PFSK-1 (cell line): ENCODE data around the gene INAVA.

Experiments used
- FOXP2 ChIP-seq: optimal IDR thresholded peaks from 2 replicates; pipeline ENCODE3; 2011; ENCODE audit warnings: borderline replicate concordance, control low read depth, inconsistent platforms; ENCODE audit not compliant: insufficient read depth; ENCODE audit errors: extremely low read length, extremely low read depth
- POLR2AphosphoS5 ChIP-seq: IDR thresholded peaks from 2 replicates; pipeline ENCODE4 v1.6.1; 2012; ENCODE audit warnings: low read depth, mild to moderate bottlenecking, control low read depth, low read length, moderate library complexity
- SIN3A ChIP-seq: IDR thresholded peaks from 2 replicates; pipeline ENCODE4 v1.6.1; 2012; ENCODE audit warnings: mild to moderate bottlenecking, low read length, moderate library complexity, borderline replicate concordance; ENCODE audit not compliant: insufficient read depth
- TAF1 ChIP-seq: IDR thresholded peaks from 2 replicates; pipeline ENCODE4 v1.6.1; 2012; ENCODE audit warnings: low read length, control low read depth, borderline replicate concordance; ENCODE audit not compliant: insufficient read depth
- TF ChIP-seq, protein P1 (sequence below), 2 experiments: IDR thresholded peaks; 2 replicates each; pipeline versions ENCODE4 v1.6.1 to v1.8.0; 2011 to 2012; ENCODE audit warnings: low read depth in 2 of 2, low read length in 2 of 2, control low read depth in 1 of 2, inconsistent platforms in 1 of 2, mild to moderate bottlenecking in 1 of 2, moderate library complexity in 1 of 2; ENCODE audit not compliant: insufficient read depth in 1 of 2

Gene INAVA

DNA sequence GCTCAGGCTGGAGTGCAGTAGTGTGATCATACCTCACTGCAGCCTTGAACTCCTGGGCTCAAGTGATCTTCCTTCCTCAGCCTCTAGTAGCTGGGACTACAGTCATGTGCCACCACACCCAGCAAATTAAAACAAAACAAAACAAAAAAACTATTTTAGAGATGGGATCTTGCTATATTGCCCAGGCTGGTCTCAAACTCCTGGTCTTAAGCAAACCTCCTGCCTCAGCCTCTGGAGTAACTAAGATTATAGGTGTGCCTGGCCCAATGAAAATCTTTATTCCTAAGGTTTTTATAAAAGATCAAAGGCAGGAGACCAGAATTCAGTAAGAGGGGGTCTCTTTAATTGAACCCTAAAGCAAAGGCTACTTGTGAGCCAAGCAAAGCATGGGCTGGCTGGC lies 10.1 kb downstream of the INAVA start:
- TF ChIP-seq FOXP2 (no peak), TAF1 (no peak), POLR2AphosphoS5 (no peak), SIN3A (no peak)
- TF ChIP-seq, protein P1, sequence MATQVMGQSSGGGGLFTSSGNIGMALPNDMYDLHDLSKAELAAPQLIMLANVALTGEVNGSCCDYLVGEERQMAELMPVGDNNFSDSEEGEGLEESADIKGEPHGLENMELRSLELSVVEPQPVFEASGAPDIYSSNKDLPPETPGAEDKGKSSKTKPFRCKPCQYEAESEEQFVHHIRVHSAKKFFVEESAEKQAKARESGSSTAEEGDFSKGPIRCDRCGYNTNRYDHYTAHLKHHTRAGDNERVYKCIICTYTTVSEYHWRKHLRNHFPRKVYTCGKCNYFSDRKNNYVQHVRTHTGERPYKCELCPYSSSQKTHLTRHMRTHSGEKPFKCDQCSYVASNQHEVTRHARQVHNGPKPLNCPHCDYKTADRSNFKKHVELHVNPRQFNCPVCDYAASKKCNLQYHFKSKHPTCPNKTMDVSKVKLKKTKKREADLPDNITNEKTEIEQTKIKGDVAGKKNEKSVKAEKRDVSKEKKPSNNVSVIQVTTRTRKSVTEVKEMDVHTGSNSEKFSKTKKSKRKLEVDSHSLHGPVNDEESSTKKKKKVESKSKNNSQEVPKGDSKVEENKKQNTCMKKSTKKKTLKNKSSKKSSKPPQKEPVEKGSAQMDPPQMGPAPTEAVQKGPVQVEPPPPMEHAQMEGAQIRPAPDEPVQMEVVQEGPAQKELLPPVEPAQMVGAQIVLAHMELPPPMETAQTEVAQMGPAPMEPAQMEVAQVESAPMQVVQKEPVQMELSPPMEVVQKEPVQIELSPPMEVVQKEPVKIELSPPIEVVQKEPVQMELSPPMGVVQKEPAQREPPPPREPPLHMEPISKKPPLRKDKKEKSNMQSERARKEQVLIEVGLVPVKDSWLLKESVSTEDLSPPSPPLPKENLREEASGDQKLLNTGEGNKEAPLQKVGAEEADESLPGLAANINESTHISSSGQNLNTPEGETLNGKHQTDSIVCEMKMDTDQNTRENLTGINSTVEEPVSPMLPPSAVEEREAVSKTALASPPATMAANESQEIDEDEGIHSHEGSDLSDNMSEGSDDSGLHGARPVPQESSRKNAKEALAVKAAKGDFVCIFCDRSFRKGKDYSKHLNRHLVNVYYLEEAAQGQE (IDR thresholded peaks at IDR 0.05; ENCODE audit: insufficient read depth in 1 of 2, low read depth in 2 of 2, low read length in 2 of 2): no peak

DNA sequence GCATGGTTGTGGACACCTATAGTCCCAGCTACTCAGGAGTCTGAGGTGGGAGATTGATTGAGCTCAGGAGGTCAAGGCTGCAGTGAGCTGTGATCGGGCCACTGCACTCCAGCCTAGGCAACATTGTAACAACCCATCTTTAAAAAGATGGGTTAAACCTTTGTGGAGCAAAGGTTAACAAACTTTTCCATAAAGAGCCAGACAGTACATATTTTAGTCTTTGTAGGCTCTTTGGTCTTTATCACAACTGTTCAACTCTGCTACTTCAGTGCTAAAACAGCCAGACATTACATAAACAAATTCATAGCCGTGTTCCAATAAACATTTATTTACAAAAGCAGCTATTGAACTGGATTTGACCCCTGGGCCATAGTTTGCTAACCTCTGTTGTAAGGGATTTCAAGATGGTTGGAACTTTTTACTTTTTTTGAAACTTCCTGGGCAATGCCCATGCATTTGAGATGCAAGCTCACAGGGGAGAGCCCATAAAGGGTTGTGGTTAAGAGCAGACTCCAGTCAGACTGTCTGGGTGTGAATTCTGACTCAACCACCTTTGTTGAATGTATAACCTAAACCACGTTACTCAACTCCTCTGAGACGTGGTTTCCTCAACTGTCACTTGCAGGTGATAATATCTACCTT lies 10.8 kb downstream of the INAVA start:
- TF ChIP-seq POLR2AphosphoS5 (no peak), FOXP2 (no peak), TAF1 (no peak), SIN3A (no peak)
- TF ChIP-seq, protein P1 (IDR thresholded peaks at IDR 0.05; ENCODE audit: insufficient read depth in 1 of 2, low read depth in 2 of 2, low read length in 2 of 2): no peak

DNA sequence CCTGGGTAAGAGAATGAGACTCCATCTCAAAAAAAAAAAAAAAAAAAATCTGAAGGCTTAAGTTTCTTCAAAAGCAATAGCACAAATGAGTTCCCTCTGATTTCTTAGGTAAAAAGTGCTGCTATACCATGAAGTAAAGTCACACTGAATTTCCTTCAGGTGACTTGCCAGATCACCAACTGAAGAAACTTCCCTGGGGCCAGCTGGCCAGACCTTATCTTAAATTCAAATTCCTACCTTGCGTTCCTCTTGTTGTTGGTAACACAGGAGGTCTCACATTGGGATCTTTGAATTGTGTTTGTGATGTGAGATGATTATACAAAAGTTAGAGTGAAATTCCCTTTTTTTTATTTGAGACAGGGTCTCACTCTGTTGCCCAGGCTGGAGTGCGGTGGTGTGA lies 11.8 kb downstream of the INAVA start:
- TF ChIP-seq, protein P1 (IDR thresholded peaks at IDR 0.05; ENCODE audit: insufficient read depth in 1 of 2, low read depth in 2 of 2, low read length in 2 of 2): no peak
- no peak for TF ChIP-seq FOXP2

DNA sequence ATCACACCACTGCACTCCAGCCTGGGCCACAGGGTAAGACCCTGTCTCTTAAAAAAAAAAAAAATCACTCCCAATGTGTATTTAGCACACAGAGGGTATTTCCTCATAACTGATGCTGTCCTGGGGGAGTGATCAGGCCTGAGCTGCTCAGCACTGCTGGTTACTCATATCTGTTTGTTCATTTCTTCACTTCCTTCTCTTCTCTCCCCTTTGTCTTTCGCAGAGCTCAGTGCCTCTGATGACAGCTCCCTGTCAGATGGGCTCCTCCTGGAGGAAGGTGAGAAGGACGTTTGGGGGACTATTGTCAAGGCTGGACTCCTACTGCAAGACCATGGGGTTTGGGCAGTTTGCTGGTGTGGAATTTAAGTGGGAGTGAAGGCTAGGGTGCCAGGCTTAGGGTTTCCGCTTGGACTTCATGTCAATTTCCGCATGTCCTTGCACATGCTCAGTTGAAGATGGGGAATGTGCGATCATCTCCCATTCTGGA lies 13.0 kb downstream of the INAVA start:
- no peak for TF ChIP-seq POLR2AphosphoS5
- TF ChIP-seq, protein P1 (IDR thresholded peaks at IDR 0.05; ENCODE audit: insufficient read depth in 1 of 2, low read depth in 2 of 2, low read length in 2 of 2): no peak
- TF ChIP-seq TAF1: no peak
- TF ChIP-seq FOXP2: no peak
- TF ChIP-seq SIN3A: no peak

DNA sequence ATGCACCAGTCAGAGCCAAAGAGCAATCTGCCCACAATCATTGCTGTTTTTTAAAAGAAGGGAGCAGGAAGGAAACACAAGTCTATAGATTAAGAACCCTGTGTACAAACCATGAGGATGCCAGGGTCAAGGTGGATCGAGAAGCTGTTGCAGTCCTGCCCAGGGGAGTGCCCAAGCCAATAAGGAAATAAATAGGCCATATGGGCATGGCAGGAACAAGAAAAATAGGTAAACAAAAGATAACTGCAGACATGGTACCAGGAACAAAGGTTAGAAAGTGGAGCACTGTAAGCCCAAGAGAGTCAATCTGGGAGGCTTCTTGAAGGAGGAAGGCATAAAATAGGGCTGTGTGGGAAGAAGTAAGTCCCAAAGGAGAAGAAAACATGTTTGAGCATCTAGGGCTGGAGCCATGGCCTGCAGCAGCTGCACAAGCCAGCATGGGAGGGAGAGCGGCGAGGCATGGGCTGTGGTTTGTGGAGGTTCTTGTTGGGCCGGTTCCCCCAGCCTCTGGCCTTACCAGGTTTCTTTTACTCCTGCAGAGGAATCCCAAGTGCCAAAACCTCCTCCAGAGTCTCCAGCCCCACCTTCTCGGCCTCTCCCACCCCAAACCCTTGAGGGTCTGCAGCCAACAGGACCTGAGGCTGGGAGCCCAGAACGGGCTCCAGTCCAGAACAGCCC lies 13.6 kb downstream of the INAVA start:
- TF ChIP-seq FOXP2: no peak
- no peak for TF ChIP-seq TAF1
- TF ChIP-seq, protein P1 (IDR thresholded peaks at IDR 0.05; ENCODE audit: insufficient read depth in 1 of 2, low read depth in 2 of 2, low read length in 2 of 2): no peak
- no peak for TF ChIP-seq POLR2AphosphoS5
- no peak for TF ChIP-seq SIN3A
